Vagina (tissue), 2 donors: ENCODE data around the gene CBFA2T2. TPM values are rescaled to one million over a fixed set of nuclear protein-coding genes. Genes with fewer than 3 reads are reported as not detected.

ENCODE experiments used
- DNase-seq, 2 donors: peaks; one replicate each; pipeline ENCODE4 v3.0.0-alpha.2; 2017; ENCODE audit errors: extremely low spot score in 2 of 2
- H3K27ac ChIP-seq: fragments of 200-600 bp; sonication (generic); one replicate; pipeline ENCODE4 v1.5.1; 2019
- H3K27me3 ChIP-seq: fragments of 200-600 bp; sonication (generic); one replicate; pipeline ENCODE4 v1.5.1; 2019
- H3K36me3 ChIP-seq, 2 donors: fragments of 200-600 bp; sonication (generic); one replicate each; pipeline ENCODE4 v1.5.1; 2017 to 2019
- H3K4me1 ChIP-seq: fragments of 200-600 bp; sonication (generic); one replicate; pipeline ENCODE4 v1.5.1; 2019
- H3K4me3 ChIP-seq, 2 donors: fragments of 200-600 bp; sonication (generic); 1 replicate in 1 of 2; 2 replicates in 1 of 2; pipeline ENCODE4 v1.5.1; 2016 to 2019
- H3K9me3 ChIP-seq: fragments of 200-600 bp; sonication (generic); one replicate; pipeline ENCODE4 v1.5.1; 2019
- POLR2A ChIP-seq, 2 donors: fragments of 450-650 bp; IDR thresholded peaks; one replicate each; pipeline ENCODE4 v1.6.1; 2017; ENCODE audit warnings: antibody characterized with exemption in 2 of 2, mild to moderate bottlenecking in 2 of 2, moderate library complexity in 2 of 2
- POLR2AphosphoS5 ChIP-seq, 2 donors: sonication (generic); formaldehyde crosslinking; IDR thresholded peaks; one replicate each; pipeline ENCODE4 v1.9.0; 2017; ENCODE audit warnings: antibody characterized with exemption in 2 of 2, mild to moderate bottlenecking in 2 of 2, low read depth in 1 of 2; ENCODE audit not compliant: insufficient read depth in 1 of 2
- intact Hi-C: fragments of 100-400 bp; cut with DNase I; formaldehyde crosslinking; loops from one replicate; pipeline ENCODE4 v1.15.1; 2023
- total RNA-seq: library from RNA; depleted of rRNA; stranded (reverse); fragments of >200 nt; gene quantifications from one replicate; pipeline ENCODE4 v1.2.3, GENCODE V29; 2016
- TF ChIP-seq, protein P1 (sequence below), 3 experiments: fragments of 450-650 bp in 2 of 3; fragments of 200-600 bp in 1 of 3; sonication (generic) in 1 of 3; IDR thresholded peaks; one replicate each; pipeline ENCODE4 v1.5.1; 2017 to 2019; ENCODE audit warnings: antibody characterized with exemption in 3 of 3, mild to moderate bottlenecking in 2 of 3, moderate library complexity in 2 of 3

CBFA2T2 gene
- total RNA-seq, 1 donor from 2014 or later, result 34.9 TPM

GRCh38 chr20:33604084-33604990, 114.4 kb downstream of the CBFA2T2 start:
- Histone ChIP-seq H3K4me1 (no peaks in the 10 kb centered on the region), H3K27ac (no peak overlapping the region)

GRCh38 chr20:33604991-33605370, 115.1 kb downstream of the CBFA2T2 start:
- Histone ChIP-seq H3K4me3 (no peak overlapping the region), H3K27ac (no peak overlapping the region), H3K36me3 (peaks cover 0 to 22% of the 10 kb centered on the region in 2 donors), H3K9me3 (no peaks in the 10 kb centered on the region), H3K4me1 (no peaks in the 10 kb centered on the region), H3K27me3 (no peaks in the 10 kb centered on the region)
- DNase-seq, result no peak
- TF ChIP-seq, protein P1, sequence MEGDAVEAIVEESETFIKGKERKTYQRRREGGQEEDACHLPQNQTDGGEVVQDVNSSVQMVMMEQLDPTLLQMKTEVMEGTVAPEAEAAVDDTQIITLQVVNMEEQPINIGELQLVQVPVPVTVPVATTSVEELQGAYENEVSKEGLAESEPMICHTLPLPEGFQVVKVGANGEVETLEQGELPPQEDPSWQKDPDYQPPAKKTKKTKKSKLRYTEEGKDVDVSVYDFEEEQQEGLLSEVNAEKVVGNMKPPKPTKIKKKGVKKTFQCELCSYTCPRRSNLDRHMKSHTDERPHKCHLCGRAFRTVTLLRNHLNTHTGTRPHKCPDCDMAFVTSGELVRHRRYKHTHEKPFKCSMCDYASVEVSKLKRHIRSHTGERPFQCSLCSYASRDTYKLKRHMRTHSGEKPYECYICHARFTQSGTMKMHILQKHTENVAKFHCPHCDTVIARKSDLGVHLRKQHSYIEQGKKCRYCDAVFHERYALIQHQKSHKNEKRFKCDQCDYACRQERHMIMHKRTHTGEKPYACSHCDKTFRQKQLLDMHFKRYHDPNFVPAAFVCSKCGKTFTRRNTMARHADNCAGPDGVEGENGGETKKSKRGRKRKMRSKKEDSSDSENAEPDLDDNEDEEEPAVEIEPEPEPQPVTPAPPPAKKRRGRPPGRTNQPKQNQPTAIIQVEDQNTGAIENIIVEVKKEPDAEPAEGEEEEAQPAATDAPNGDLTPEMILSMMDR (IDR thresholded peaks at IDR 0.05), result no peak
- TF ChIP-seq POLR2A (IDR thresholded peaks at IDR 0.05), result no peak
- TF ChIP-seq POLR2AphosphoS5 (IDR thresholded peaks at IDR 0.05; ENCODE audit: insufficient read depth in 1 of 2, low read depth in 1 of 2), result no peak
- intact Hi-C loops, result no loop called here

More at GRCh38 chr20:33604084-33604990, 114.4 kb downstream of the CBFA2T2 start:
- H3K4me3 ChIP-seq, result no peak overlapping the region
- DNase-seq, result no peak
- peaks cover 0 to 22% of the 10 kb centered on the region in 2 donors for H3K36me3 ChIP-seq
- intact Hi-C loops, result no loop called here
- no peaks in the 10 kb centered on the region for H3K9me3 ChIP-seq
- TF ChIP-seq POLR2A (IDR thresholded peaks at IDR 0.05), result no peak
- H3K27me3 ChIP-seq, result no peaks in the 10 kb centered on the region

DNA sequence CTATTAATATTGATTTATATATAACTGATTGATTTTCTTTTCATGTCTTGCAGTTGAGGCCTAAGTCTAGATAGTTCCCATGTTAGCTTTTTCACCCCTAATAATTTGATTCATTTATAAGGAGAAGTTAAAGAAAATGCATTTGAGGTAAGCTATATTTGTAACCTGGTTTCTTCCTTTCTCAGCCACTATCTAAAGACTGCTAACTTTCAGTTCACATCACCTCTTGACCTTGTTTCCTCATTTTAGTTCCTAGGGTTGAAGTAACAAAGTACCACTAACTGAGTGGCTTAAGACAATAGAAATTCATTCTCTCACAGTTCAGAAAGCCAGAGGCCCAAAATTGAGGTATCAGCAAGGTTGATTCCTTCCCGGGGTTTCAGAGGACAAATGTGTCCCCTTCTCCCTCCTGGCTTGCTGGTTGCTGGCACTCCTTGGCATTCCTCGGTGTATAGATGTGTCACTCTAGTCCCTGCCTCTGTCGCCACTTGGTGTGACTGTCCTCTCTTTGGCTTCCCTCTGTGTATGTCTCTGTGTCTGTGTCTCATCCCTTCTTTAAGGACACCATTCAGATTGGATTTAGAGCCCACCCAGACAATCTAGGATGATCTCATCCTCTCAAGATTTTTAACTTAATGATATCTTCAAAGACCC, 116.3 kb downstream of the CBFA2T2 start:
- H3K4me1 ChIP-seq, result no peaks in the 10 kb centered on the region
- TF ChIP-seq, protein P1 (IDR thresholded peaks at IDR 0.05), result no peak
- TF ChIP-seq POLR2A (IDR thresholded peaks at IDR 0.05) (no peak), POLR2AphosphoS5 (IDR thresholded peaks at IDR 0.05; ENCODE audit: insufficient read depth in 1 of 2, low read depth in 1 of 2) (no peak)
- H3K36me3 ChIP-seq, result peaks cover 0 to 28% of the 10 kb centered on the region in 2 donors
- no peaks in the 10 kb centered on the region for H3K9me3 ChIP-seq
- H3K27me3 ChIP-seq, result no peaks in the 10 kb centered on the region
- no peak overlapping the region for H3K27ac ChIP-seq
- DNase-seq, result no peak
- H3K4me3 ChIP-seq, result no peak overlapping the region
- intact Hi-C loops, result no loop called here

DNA sequence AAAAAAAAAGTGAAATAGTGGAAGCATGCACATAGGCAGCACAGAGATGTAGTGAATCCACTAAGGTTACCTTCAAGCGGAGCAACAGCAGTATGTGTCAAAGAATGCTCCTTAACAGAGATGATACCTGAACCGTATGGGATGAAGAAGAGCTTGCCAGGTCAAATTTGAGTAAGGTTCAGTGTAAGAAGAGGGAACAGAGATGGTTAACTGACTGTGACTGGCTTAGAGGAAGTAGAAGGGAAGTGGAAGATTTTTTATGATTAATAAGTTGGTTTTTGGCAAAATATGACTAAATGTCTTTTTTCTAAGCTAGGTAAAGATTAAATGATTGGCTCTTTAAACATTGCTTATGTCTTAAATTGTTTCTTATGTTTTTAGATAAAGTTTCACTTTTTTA, 119.6 kb downstream of the CBFA2T2 start:
- H3K9me3 ChIP-seq, result no peaks in the 10 kb centered on the region
- H3K4me3 ChIP-seq, result no peak overlapping the region
- H3K27ac ChIP-seq, result no peak overlapping the region
- peaks cover 0 to 45% of the 10 kb centered on the region in 2 donors for H3K36me3 ChIP-seq
- DNase-seq, result no peak
- TF ChIP-seq, protein P1 (IDR thresholded peaks at IDR 0.05), result no peak
- TF ChIP-seq POLR2A (IDR thresholded peaks at IDR 0.05) (no peak), POLR2AphosphoS5 (IDR thresholded peaks at IDR 0.05; ENCODE audit: insufficient read depth in 1 of 2, low read depth in 1 of 2) (no peak)
- H3K27me3 ChIP-seq, result no peaks in the 10 kb centered on the region
- intact Hi-C loops, result no loop called here
- H3K4me1 ChIP-seq, result no peaks in the 10 kb centered on the region

DNA sequence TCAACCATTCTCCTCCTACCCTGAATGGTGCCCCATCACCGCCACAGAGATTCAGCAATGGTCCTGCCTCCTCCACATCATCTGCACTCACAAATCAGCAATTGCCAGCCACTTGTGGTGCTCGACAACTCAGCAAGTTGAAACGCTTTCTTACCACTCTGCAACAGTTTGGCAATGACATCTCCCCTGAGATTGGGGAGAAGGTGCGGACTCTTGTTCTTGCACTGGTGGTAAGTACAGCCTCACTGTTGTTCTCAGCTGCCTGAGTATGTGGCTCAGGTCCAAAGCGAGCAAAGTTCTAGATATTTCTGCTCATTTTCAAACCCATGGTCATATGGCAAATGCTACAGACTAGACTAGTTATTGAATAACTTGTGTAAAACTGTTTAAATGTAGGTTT, 121.2 kb downstream of the CBFA2T2 start:
- no peak overlapping the region for H3K27ac ChIP-seq
- intact Hi-C loops, result no loop called here
- no peak for TF ChIP-seq POLR2AphosphoS5 (IDR thresholded peaks at IDR 0.05; ENCODE audit: insufficient read depth in 1 of 2, low read depth in 1 of 2)
- TF ChIP-seq, protein P1 (IDR thresholded peaks at IDR 0.05), result no peak
- TF ChIP-seq POLR2A (IDR thresholded peaks at IDR 0.05), result no peak
- no peaks in the 10 kb centered on the region for H3K27me3 ChIP-seq
- peaks cover 0 to 51% of the 10 kb centered on the region in 2 donors for H3K36me3 ChIP-seq
- no peaks in the 10 kb centered on the region for H3K9me3 ChIP-seq
- H3K4me1 ChIP-seq, result no peaks in the 10 kb centered on the region
- no peak for DNase-seq
- no peak overlapping the region for H3K4me3 ChIP-seq
